ENCODE data around the gene VWF. TPM values are rescaled to one million over a fixed set of nuclear protein-coding genes. Genes with fewer than 3 reads are reported as not detected.
A peak's percentile ranks its signal among the peaks of the same experiment; 100 is the strongest.
"Not testable (repeated sequence)": the region's sequence is repeated elsewhere in the genome, so short reads cannot be mapped to it uniquely, and the experiment has no call there.

The VWF gene
- total RNA-seq, 1 donor from 2014 or later = 733 TPM

- DNase-seq (ENCODE audit: low spot score) = no peak
Measured at GRCh38 chr12:6038160-6038559, 86.3 kb downstream of the VWF start.

- no peak for DNase-seq (ENCODE audit: low spot score)
Measured at GRCh38 chr12:6037459-6037858, 87.0 kb downstream of the VWF start.

- DNase-seq (ENCODE audit: low spot score) = no peak
Measured at GRCh38 chr12:6036509-6036908, 88.0 kb downstream of the VWF start.

DNA sequence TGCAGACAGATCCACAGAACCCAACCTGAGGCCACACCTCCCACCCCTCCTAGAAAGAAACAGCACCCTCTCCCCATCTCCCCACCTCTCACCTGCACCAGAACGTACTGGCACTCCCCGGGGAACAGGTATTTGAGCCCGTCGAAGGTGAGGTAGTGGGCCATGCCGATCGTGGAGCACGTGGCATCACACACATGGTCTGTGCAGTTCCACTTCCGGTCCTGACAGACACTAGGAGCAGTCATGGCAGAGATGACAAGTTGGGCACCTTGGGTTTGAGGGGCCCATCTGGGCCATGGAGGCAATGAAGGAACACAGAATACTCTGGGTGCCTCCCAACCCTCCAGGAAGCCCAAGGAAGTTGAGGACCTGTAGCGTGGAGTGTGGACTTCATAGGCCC, 89.9 kb downstream of the VWF start:
- DNase-seq (ENCODE audit: low spot score) = no peak

DNA sequence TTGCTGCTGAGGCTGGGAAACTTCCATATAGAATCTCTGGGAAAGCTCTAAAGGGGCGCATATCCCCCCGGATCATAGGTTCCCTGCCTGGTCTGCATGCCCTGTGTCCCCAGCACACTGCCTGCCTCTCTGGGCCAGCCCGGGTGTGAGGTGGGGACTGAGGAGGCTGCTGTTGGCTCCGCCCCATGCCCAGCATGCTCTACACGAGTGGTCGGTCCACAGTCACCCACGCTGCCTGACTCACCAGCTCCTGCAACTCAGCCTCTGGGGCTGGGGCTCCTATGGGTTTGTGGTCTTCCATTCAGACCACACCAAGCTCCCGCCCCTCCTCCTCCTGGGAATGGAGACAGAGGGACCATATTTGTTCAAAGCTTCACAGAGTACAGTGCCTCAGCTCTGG, 90.9 kb downstream of the VWF start:
- peak; percentile 79 for DNase-seq (ENCODE audit: low spot score)

GRCh38 chr12:6032726-6033125, 91.7 kb downstream of the VWF start:
- DNase-seq (ENCODE audit: low spot score) = peak; percentile 41

DNA sequence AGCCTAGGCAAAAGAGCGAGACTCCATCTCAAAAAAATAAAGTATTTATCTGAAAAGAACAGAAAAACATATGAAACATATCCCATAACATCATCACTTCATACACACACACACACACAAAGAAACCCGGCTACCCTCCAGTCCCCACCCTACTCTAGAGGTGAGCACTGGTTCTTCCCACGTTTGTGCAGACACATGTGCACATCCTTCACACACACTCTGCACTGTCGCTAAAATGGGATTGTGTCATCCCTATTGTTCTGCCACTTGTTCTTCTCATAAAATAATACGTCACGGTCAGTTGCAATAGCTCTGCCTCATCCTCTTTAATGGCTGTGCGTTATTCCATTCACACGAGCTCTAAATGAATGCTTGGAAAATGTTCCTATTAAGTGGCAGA, 93.5 kb downstream of the VWF start:
- DNase-seq (ENCODE audit: low spot score) = peak; percentile 53

GRCh38 chr12:6030081-6030480, 94.4 kb downstream of the VWF start:
- no peak for DNase-seq (ENCODE audit: low spot score)

GRCh38 chr12:6029401-6029800, 95.1 kb downstream of the VWF start:
- peak; percentile 67 for DNase-seq (ENCODE audit: low spot score)

- no peak for DNase-seq (ENCODE audit: low spot score)
Measured at GRCh38 chr12:6026998-6027397, 97.5 kb downstream of the VWF start.

DNA sequence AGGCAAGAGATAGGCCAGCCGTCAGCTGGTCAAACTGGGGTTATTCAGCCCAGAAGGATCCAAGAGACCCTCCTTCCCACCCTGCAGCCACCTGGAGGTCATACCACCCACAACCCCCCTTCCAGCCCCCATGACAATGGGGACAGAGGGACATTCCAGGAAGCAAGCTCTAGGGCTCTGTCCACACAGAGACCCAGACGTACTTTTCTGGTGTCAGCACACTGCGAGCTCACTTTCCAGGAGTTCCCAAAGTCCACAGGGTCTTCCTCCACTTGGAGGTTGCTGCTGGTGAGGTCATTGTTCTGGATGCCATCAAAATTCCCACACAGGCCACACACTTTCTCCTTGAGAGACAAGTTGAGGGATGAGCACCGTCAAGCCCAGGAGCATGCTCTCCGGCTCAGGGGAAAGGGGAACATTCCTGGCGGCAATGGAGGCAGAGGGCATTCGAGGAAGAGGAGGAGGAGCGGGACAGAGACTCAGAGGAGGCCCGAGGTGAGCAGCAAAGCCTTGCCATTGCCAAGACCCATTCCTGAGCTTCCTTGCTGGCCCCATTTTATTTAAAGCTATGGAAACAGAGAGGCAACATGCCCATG, 98.7 kb downstream of the VWF start:
- peak; percentile 68 for DNase-seq (ENCODE audit: low spot score)

- not testable (repeated sequence) for DNase-seq (ENCODE audit: low spot score)
Measured at GRCh38 chr12:6024066-6024465, 100.4 kb downstream of the VWF start.

- DNase-seq (ENCODE audit: low spot score) = no peak
Measured at GRCh38 chr12:6020930-6021329, 103.5 kb downstream of the VWF start.

DNA sequence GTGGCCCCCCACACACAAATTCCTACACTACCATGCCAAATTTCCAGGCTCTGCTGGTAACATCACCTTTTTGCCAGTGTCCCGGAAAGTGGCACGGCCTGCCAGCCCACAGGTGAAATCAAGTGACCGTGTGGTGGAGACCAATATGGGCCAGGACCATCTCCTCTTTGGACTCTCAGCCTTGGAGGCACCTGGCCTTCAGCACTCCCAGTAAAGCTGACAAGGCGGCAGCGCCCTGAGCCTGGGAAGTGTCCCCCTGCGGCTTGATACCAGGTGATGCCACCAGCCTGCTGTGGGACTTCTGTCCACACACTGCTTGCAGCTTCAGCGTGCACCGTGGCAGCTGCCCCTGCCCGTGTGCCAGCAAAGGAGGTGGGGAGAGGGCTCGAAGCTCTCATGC, 104.0 kb downstream of the VWF start:
- DNase-seq (ENCODE audit: low spot score) = peak; percentile 81

- DNase-seq (ENCODE audit: low spot score) = peak; percentile 81
Measured at GRCh38 chr12:6019256-6019655, 105.2 kb downstream of the VWF start.

DNA sequence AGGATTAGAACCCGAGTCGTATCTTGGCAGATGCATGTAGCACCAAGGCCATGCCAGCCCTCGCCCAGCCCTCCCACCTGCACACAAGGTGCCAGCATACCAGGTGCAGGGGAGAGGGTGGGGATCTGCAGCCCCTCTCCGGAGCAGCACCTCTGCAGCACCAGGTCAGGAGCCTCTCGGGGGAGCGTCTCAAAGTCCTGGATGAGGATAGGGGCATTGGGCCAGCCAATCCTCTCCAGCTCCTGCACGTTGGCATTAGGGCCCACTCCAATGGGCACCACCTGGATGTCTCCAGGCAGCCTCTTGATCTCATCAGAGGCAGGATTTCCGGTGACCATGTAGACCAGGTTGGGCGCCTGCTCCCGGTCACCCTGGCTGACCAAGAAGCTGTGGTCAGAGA, 106.2 kb downstream of the VWF start:
- peak; percentile 84 for DNase-seq (ENCODE audit: low spot score)

- DNase-seq (ENCODE audit: low spot score) = no peak
Measured at GRCh38 chr12:6016756-6017155, 107.7 kb downstream of the VWF start.

DNA sequence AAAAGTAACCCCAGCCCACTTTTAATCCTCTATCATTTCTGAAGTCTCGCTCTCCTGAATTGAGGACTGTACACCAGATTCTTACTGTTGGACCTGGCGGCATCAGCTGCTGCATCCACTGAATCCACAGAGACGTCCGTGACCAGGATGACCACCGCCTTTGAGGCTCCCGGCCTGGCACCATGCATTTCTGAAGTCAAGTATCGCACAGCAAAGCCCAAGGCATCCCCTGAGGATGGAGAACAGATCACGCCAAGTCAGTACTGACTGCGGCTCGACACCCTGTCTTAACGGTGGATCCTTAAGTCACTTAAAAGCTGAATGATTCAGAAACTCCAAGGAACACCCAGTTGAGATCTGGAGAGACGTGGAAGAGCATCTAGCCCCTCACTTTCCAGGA, 108.5 kb downstream of the VWF start:
- peak; percentile 67 for DNase-seq (ENCODE audit: low spot score)

DNA sequence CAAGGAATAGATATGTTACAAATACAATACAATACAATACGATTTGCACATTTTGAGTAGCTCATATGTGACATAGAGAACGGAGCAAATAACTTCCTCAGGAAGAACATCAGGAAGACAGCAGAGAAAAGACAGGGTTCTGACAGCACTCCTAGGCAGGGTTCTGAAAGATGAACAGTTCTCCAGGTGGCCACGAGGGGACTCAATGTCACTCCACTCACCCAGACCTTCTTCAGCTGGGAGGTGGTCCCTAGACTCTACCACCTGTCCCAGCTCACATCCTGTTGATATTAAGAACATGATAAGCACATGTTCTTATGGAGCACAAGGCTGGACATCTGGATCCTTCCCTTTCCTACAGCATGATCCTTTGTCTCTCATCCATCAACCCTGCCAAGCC, 109.2 kb downstream of the VWF start:
- DNase-seq (ENCODE audit: low spot score) = not testable (repeated sequence)

DNA sequence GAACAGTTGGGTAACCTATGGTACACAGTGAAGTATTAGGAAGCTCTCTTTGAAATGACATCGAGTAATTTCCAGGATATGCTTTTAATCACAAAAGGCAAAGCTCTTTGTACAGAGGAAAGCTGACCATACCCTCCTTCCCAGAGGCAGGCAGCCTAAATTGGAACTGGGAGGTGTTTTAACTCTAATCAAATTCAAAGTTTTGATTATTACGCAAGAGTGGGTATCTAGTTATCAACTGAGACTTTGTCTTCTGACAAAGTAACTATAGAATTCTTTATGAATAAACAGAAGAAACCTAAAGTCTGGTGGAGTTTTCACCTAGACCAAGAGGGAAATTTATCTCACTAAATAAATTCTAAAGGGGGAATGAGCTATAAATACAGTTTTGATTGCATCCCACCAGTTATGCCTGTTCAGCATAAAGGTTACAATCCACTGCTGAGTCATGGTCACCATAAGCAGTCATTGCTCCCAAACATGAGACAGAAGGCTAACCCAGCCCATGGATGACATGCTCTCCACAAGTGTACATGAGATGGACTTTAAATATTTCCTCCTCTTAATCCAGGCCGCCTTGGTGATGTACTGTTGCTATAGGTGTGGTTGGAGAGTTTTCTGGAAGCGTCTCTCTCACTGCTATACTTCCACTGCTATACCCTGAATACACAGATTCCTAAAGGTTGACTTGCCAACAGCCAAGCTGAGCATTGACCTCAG, 113.7 kb downstream of the VWF start:
- DNase-seq (ENCODE audit: low spot score) = not testable (repeated sequence)

- no peak for DNase-seq (ENCODE audit: low spot score)
Measured at GRCh38 chr12:5997260-5997659, 127.2 kb downstream of the VWF start.

GRCh38 chr12:5996459-5996858, 128.0 kb downstream of the VWF start:
- no peak for DNase-seq (ENCODE audit: low spot score)

- no peak for DNase-seq (ENCODE audit: low spot score)
Measured at GRCh38 chr12:5989621-5990020, 134.8 kb downstream of the VWF start.
